Measurements from ENCODE around the gene SMLR1.
A peak's percentile ranks its signal among the peaks of the same experiment; 100 is the strongest.

DNA sequence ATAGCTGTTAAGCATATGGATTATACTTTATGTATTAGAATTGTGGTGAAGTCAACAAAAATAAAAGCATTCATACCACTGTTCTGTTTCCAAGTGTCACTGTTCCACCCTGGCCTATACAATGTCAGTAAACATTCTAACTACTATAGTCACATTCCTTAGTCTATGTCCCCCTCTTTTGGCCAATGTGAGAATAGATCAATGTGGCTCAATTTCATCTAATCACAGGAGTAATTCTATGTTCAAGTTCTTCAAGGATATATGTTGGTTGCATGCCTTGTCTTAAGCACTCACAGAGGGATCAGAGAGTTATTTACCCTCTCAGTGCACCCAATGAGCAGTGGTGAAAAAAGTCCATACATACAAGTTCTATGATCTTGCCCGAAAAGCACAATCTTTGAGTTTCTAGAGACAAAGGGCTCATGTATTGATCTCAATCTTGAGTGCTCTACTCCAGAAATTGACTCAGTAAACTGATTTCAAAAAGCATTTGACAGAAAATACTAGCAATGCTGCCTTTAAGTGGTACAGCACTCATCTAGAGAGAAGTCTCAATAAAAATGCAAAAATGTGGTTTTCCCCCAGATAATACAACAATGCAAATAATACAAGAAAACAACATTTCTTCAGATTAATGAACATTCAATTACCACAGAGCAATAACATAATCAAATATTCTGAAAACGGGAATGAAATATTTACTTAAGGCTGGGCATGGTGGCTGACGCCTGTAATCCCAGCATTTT, 16.5 kb downstream of the SMLR1 start:
- TF ChIP-seq FOXM1 (IDR thresholded peaks at IDR 0.05; ENCODE audit: low read depth) (no peak), FOXM1 (CRISPR knock-in tag; IDR thresholded peaks at IDR 0.05; ENCODE audit: low read depth) (no peak), RBM17 (IDR thresholded peaks at IDR 0.05; ENCODE audit: borderline replicate concordance, low read depth, low read length) (no peak), EZH2 (IDR thresholded peaks at IDR 0.05; ENCODE audit: borderline replicate concordance, low read depth, low read length) (no peak), BACH1 (tag; IDR thresholded peaks at IDR 0.05) (no peak)
- TF ChIP-seq, protein P1, sequence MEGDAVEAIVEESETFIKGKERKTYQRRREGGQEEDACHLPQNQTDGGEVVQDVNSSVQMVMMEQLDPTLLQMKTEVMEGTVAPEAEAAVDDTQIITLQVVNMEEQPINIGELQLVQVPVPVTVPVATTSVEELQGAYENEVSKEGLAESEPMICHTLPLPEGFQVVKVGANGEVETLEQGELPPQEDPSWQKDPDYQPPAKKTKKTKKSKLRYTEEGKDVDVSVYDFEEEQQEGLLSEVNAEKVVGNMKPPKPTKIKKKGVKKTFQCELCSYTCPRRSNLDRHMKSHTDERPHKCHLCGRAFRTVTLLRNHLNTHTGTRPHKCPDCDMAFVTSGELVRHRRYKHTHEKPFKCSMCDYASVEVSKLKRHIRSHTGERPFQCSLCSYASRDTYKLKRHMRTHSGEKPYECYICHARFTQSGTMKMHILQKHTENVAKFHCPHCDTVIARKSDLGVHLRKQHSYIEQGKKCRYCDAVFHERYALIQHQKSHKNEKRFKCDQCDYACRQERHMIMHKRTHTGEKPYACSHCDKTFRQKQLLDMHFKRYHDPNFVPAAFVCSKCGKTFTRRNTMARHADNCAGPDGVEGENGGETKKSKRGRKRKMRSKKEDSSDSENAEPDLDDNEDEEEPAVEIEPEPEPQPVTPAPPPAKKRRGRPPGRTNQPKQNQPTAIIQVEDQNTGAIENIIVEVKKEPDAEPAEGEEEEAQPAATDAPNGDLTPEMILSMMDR (IDR thresholded peaks at IDR 0.05 in 2 of 3, conservative IDR thresholded peaks at IDR 0.05 in 1 of 3; ENCODE audit: insufficient read depth in 2 of 3, low read depth in 1 of 3, low read length in 3 of 3): peak; percentile 41 to 65 (median 59); a peak in 5 of 6 replicates

Data from K562 (cell line).